IPS-NIHi7 (cell line): ENCODE results near the gene NOTCH1.

Source experiments
- DNase-seq: peaks from one replicate; pipeline ENCODE4 v3.0.0; 2012; ENCODE audit warnings: mixed read lengths; ENCODE audit errors: extremely low spot score

The NOTCH1 gene

GRCh38 chr9:136517012-136517743 lies 28.7 kb downstream of the NOTCH1 start:
- no peak for DNase-seq

- no peak for DNase-seq
Measured at GRCh38 chr9:136516191-136516654, 29.6 kb downstream of the NOTCH1 start.

- DNase-seq: no peak
Measured at GRCh38 chr9:136515276-136515675, 30.6 kb downstream of the NOTCH1 start.

- DNase-seq: no peak
Measured at GRCh38 chr9:136514022-136514714, 31.7 kb downstream of the NOTCH1 start.

- no peak for DNase-seq
Measured at GRCh38 chr9:136513191-136513590, 32.7 kb downstream of the NOTCH1 start.

GRCh38 chr9:136512651-136513071 lies 33.2 kb downstream of the NOTCH1 start:
- DNase-seq: peak; percentile 88

GRCh38 chr9:136511670-136512592 lies 33.9 kb downstream of the NOTCH1 start:
- no peak for DNase-seq

GRCh38 chr9:136511144-136511669 lies 34.6 kb downstream of the NOTCH1 start:
- DNase-seq: no peak

- no peak for DNase-seq
Measured at GRCh38 chr9:136510561-136510960, 35.3 kb downstream of the NOTCH1 start.

GRCh38 chr9:136509549-136509948 lies 36.3 kb downstream of the NOTCH1 start:
- no peak for DNase-seq

- no peak for DNase-seq
Measured at GRCh38 chr9:136508729-136509500, 36.9 kb downstream of the NOTCH1 start.

GRCh38 chr9:136507992-136508375 lies 37.9 kb downstream of the NOTCH1 start:
- DNase-seq: no peak

GRCh38 chr9:136507221-136507991 lies 38.4 kb downstream of the NOTCH1 start:
- no peak for DNase-seq

GRCh38 chr9:136506425-136506824 lies 39.4 kb downstream of the NOTCH1 start:
- DNase-seq: no peak

- no peak for DNase-seq
Measured at GRCh38 chr9:136505406-136506403, 40.1 kb downstream of the NOTCH1 start.

GRCh38 chr9:136504512-136505348 lies 41.1 kb downstream of the NOTCH1 start:
- no peak for DNase-seq

GRCh38 chr9:136502940-136503550 lies 42.8 kb downstream of the NOTCH1 start:
- no peak for DNase-seq

- DNase-seq: no peak
Measured at GRCh38 chr9:136502196-136502595, 43.7 kb downstream of the NOTCH1 start.
